ENCODE data around the gene MTHFD1. TPM values are rescaled to one million over a fixed set of nuclear protein-coding genes. Genes with fewer than 3 reads are reported as not detected.

MTHFD1 gene
- total RNA-seq, 2 experiments from 2014 or later = 213 to 222 TPM

DNA sequence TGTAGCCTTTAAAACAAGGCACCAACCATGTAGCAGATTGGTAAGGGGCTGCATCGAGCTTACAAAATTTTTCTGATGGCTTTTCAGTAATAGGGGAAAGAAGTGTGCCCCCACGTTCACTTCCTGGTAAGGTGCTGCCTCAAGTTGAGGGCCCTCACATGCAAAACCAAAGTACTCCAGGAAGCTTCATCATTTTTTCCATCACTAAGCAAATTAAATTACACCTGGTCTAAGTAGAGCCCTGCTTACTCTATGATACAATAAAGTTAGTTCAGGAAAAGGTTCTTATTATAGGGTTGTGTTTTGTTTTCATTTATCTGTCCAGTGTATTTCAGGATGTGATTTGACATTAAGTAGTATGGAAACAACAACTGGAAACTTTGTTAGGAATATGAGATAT is 62.1 kb downstream of the MTHFD1 start:
- ATAC-seq (peak; percentile 70), DNase-seq (peak; percentile 29)
- no peaks in the 10 kb centered on the region for H3K27me3 Mint-ChIP-seq
- peak overlapping the region; percentile 73 for H3K27ac Mint-ChIP-seq
- CTCF ChIA-PET = interaction anchor here (0.6 to 1.8 kb wide), 4 partner anchors 20 to 682 kb away, joined by 3 to 9 read pairs (median 5); no protein-coding TSS in a partner anchor
- H3K4me1 Mint-ChIP-seq = peaks cover 19% of the 10 kb centered on the region
- POLR2A ChIA-PET = interaction anchor here (0.7 kb wide), 1 partner anchor 15 kb away, joined by 4 read pairs; the partner anchor contains the start of gene AKAP5
- no peak overlapping the region for H3K4me3 Mint-ChIP-seq
- intact Hi-C loops (cut with DNase I, micrococcal nuclease) = loop anchor here in 1 of 2 experiments (1.0 kb wide), 1 partner anchor 15 kb away; the partner anchor contains the start of gene AKAP5
- no peaks in the 10 kb centered on the region for H3K9me3 Mint-ChIP-seq (ENCODE audit: low read depth)
- H3K36me3 Mint-ChIP-seq (ENCODE audit: low read depth) = peaks cover 49% of the 10 kb centered on the region

DNA sequence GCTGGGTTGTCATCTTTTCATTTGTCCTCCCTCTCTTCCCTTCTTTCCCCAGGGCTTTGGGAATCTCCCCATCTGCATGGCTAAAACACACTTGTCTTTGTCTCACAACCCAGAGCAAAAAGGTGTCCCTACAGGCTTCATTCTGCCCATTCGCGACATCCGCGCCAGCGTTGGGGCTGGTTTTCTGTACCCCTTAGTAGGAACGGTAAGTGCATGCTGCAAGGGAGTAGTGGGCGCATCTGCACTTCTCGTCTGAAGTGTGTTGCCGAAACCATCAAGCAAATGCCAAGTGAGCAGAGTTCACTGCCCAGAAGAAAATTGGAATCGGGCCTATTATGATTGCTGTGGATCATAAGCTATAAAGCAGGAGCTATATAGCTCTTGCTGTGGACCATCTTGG is 66.5 kb downstream of the MTHFD1 start:
- no peak for ATAC-seq
- Mint-ChIP-seq H3K4me1 (peaks cover 11% of the 10 kb centered on the region), H3K4me3 (no peak overlapping the region), H3K27ac (no peak overlapping the region), H3K27me3 (no peaks in the 10 kb centered on the region), H3K9me3 (ENCODE audit: low read depth) (no peaks in the 10 kb centered on the region), H3K36me3 (ENCODE audit: low read depth) (peaks cover 58% of the 10 kb centered on the region)
- POLR2A ChIA-PET = no interaction called here
- intact Hi-C loops (cut with DNase I, micrococcal nuclease) = no loop called here
- no peak for DNase-seq
- CTCF ChIA-PET = no interaction called here

DNA sequence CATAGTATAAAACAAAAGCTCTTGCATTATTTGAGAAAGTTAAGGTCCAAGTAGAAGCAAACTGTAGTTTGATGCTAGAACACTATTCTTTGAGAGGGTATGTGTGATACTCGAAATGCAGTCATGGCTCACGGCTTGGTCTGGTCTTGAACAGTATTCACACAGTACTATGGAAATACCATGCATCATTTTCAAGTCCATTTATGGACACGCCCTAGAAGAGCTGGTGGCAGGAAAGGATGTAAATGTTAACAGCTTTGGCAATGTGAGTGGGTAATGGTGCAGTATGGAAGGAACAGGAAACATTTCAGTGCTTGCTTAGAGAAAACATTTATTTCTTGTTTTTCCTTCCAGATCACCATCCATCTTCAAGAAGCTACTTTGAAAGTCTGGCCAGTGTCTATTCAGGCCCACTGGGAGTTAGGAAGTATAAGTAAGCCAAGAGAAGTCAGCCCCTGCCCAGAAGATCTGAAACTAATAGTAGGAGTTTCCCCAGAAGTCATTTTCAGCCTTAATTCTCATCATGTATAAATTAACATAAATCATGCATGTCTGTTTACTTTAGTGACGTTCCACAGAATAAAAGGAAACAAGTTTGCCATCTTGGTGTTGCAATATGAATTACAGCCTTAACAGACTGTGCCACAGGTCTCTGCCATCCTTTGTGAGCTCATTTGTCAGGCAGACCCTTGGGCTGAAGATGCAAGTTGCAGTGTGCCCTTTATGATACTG is 71.4 kb downstream of the MTHFD1 start:
- Mint-ChIP-seq H3K4me3 (no peak overlapping the region), H3K36me3 (ENCODE audit: low read depth) (peaks cover 45% of the 10 kb centered on the region), H3K27me3 (no peaks in the 10 kb centered on the region), H3K9me3 (ENCODE audit: low read depth) (no peaks in the 10 kb centered on the region), H3K4me1 (peaks cover 4% of the 10 kb centered on the region), H3K27ac (no peak overlapping the region)
- ChIA-PET POLR2A (no interaction called here), CTCF (interaction anchor here (0.7 to 1.3 kb wide), 2 partner anchors 30 to 305 kb away, joined by 3 to 6 read pairs; no protein-coding TSS in a partner anchor)
- DNase-seq (no peak), ATAC-seq (no peak)
- intact Hi-C loops (cut with DNase I, micrococcal nuclease) = loop anchor here in 1 of 2 experiments (10.0 kb wide), 1 partner anchor 175 kb away; no protein-coding TSS in a partner anchor

DNA sequence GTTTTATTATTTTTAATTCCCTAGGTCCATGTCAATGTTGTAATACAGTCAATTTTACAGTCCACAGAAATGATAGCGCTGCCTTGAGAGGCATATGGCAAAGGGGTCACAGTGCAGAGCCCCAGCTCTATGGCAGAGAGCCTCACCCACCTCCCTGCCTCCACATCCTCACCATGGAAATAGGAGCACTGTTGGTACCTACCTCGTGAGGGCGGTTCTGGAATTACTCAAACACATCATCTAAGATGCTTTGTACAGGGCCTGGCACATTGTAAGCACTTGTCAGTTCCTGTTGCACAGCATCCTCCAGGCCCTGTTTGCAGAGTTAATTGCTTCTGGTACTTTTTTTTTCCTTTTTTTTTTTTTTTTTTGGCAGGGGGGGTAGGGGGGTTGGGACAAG is 73.1 kb downstream of the MTHFD1 start:
- no peaks in the 10 kb centered on the region for H3K27me3 Mint-ChIP-seq
- no peak for ATAC-seq

DNA sequence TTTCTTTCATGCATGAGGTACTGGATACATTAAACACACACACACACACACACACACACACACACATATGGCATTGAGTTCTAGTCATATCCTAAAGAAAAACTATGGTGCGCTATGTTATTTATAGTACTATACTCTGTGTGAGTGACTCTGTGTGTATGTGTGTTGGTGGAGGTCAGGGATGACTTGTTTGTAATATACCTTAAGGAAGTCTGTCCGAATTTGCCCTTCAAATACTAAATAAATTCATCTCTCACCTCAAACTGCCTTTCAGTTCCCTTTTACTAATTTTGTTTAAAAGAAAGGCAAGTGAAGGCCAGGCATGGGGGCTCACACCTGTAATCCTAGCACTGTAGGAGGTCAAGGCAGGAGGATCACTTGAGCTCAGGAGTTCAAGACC is 75.0 kb downstream of the MTHFD1 start:
- peaks cover 25% of the 10 kb centered on the region for H3K36me3 Mint-ChIP-seq (ENCODE audit: low read depth)
- ATAC-seq (no peak), DNase-seq (no peak)
- no peak overlapping the region for H3K4me3 Mint-ChIP-seq
- no peak overlapping the region for H3K27ac Mint-ChIP-seq
- H3K9me3 Mint-ChIP-seq (ENCODE audit: low read depth) = no peaks in the 10 kb centered on the region
- POLR2A ChIA-PET = interaction anchor here (0.6 to 1.2 kb wide), 2 partner anchors 10 to 66 kb away, joined by 3 to 7 read pairs; no protein-coding TSS in a partner anchor
- intact Hi-C loops (cut with DNase I, micrococcal nuclease) = loop anchor here in 1 of 2 experiments (10.0 kb wide), 1 partner anchor 172 kb away; no protein-coding TSS in a partner anchor
- peaks cover 32% of the 10 kb centered on the region for H3K4me1 Mint-ChIP-seq
- H3K27me3 Mint-ChIP-seq = no peaks in the 10 kb centered on the region
- CTCF ChIA-PET = interaction anchor here (0.7 to 1.5 kb wide), 6 partner anchors 11 to 48 kb away, joined by 3 to 7 read pairs (median 4); no protein-coding TSS in a partner anchor

More for the DNA sequence above, 73.1 kb downstream of the MTHFD1 start:
- intact Hi-C loops (cut with DNase I, micrococcal nuclease) = loop anchor here in 1 of 2 experiments (10.0 kb wide), 1 partner anchor 174 kb away; no protein-coding TSS in a partner anchor
- H3K4me3 Mint-ChIP-seq = no peak overlapping the region
- H3K9me3 Mint-ChIP-seq (ENCODE audit: low read depth) = no peaks in the 10 kb centered on the region
- no peak for DNase-seq
- H3K4me1 Mint-ChIP-seq = peaks cover 14% of the 10 kb centered on the region
- H3K27ac Mint-ChIP-seq = no peak overlapping the region
- peaks cover 32% of the 10 kb centered on the region for H3K36me3 Mint-ChIP-seq (ENCODE audit: low read depth)
- ChIA-PET CTCF (interaction anchor here (0.6 kb wide), 1 partner anchor 659 kb away, joined by 3 read pairs; no protein-coding TSS in a partner anchor), POLR2A (no interaction called here)

DNA sequence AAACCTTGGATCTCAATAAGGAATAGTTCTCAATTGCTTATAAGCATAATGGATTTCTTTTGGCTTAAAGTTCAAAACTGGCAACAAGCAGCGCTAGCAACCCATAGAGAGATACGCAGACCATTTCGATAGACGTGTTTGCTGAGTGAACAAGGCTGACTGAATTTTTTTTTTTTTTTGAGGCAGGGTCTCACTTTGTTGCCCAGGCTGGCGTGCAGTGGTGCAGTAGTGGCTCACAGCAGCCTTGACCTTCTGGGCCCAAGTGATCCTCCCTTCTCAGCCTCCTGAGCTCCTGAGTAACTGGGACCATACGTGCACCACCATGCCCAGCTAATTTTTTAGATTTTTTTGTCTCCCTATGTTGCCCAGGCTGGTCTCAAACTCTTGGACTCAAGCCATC is 75.7 kb downstream of the MTHFD1 start:
- intact Hi-C loops (cut with DNase I, micrococcal nuclease) = loop anchor here (2.0 to 10.0 kb wide), 2 partner anchors 39 to 171 kb away; partner anchors contain the start of gene ZBTB25 (in 1 of the 2)
- Mint-ChIP-seq H3K4me3 (no peak overlapping the region), H3K27me3 (no peaks in the 10 kb centered on the region), H3K9me3 (ENCODE audit: low read depth) (no peaks in the 10 kb centered on the region), H3K36me3 (ENCODE audit: low read depth) (peaks cover 20% of the 10 kb centered on the region), H3K27ac (no peak overlapping the region), H3K4me1 (peaks cover 38% of the 10 kb centered on the region)
- DNase-seq (no peak), ATAC-seq (no peak)
- CTCF ChIA-PET = interaction anchor here (0.5 to 1.5 kb wide), 7 partner anchors 14 to 494 kb away, joined by 3 to 7 read pairs (median 4); no protein-coding TSS in a partner anchor
- POLR2A ChIA-PET = interaction anchor here (0.6 to 1.2 kb wide), 2 partner anchors 10 to 19 kb away, joined by 4 to 7 read pairs; no protein-coding TSS in a partner anchor

DNA sequence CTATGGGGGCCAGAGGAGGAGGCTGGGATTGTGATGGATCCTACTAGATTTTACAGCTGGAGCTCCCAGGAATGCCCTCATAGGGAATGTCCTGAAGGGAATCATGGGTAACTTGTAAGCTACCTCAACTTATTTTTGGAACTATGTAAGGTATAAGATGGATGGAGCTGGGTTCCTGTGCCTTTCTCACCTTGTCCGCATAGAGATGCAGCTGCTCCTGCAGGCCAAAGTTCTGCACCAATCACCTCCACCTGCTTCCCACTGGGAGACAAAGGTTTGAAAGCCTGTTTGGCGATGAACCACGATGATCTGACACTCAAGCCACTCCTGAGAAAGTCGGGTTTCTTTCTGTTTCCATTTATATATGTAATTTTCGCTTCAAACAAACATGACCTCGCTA is 76.5 kb downstream of the MTHFD1 start:
- intact Hi-C loops (cut with DNase I, micrococcal nuclease) = loop anchor here (1.0 to 10.0 kb wide), 6 partner anchors 14 to 170 kb away; partner anchors contain the start of genes MTHFD1 (in 2 of the 2), ZBTB25 (in 2 of the 2) and ZBTB1 (in 1 of the 2)
- peaks cover 42% of the 10 kb centered on the region for H3K4me1 Mint-ChIP-seq
- no peaks in the 10 kb centered on the region for H3K9me3 Mint-ChIP-seq (ENCODE audit: low read depth)
- peak overlapping the region; percentile 74 for H3K4me3 Mint-ChIP-seq
- H3K27me3 Mint-ChIP-seq = no peaks in the 10 kb centered on the region
- CTCF ChIA-PET = interaction anchor here (0.9 to 1.5 kb wide), 3 partner anchors 15 to 172 kb away, joined by 3 to 7 read pairs (median 4); no protein-coding TSS in a partner anchor
- peak overlapping the region; percentile 67 for H3K27ac Mint-ChIP-seq
- POLR2A ChIA-PET = interaction anchor here (0.6 to 1.2 kb wide), 3 partner anchors 11 to 78 kb away, joined by 4 to 7 read pairs (median 6); no protein-coding TSS in a partner anchor
- ATAC-seq (peak; percentile 13), DNase-seq (no peak)
- H3K36me3 Mint-ChIP-seq (ENCODE audit: low read depth) = peaks cover 12% of the 10 kb centered on the region

DNA sequence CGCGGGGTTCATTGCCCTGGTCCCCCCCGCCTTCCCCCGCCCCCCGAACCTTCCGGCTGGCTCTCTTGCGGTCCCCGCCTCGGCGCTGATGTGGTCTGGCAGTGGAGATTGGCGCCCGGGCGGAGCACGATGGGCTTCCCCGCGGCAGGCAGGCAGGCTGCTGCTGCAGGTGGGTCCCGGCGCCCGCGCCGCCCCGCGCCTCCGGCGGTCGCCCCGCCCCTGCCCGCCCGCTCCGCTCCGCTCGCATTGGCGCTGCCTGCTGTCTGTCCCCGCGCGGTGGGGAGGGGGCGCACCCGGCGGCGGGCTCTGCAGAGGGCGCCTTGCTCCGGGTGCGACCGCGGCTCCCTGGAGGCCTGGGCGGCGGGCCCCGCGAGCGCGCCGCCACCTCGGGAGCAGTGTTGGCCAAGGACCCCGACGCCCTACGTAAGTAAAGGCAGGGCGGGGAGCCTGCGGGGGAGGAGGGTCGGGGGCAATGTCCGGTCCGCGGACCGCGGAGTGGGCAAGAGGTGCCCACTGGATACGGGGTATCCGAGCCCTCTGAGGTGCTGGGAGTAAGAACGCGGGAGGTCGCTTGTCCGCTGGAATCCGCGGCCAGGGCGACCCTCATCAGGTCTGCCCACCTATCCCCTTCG is 77.2 kb downstream of the MTHFD1 start, which contains the start of gene AKAP5:
AKAP5 (plus strand) TSS at position 309 of the 632 bp plus-strand sequence. CDS start 2,896 bp downstream, outside the sequence.
- POLR2A ChIA-PET = interaction anchor here (0.5 to 0.9 kb wide), 2 partner anchors 15 to 39 kb away, joined by 3 to 4 read pairs; partner anchors contain the start of gene ZBTB1
- no peaks in the 10 kb centered on the region for H3K27me3 Mint-ChIP-seq
- peak within 1 kb of the TSS; percentile 74 for H3K4me3 Mint-ChIP-seq
- peaks cover 42% of the 10 kb centered on the region for H3K4me1 Mint-ChIP-seq
- CTCF ChIA-PET = interaction anchor here (0.8 to 2.7 kb wide), 5 partner anchors 13 to 171 kb away, joined by 3 to 18 read pairs (median 7); no protein-coding TSS in a partner anchor
- no peaks in the 10 kb centered on the region for H3K9me3 Mint-ChIP-seq (ENCODE audit: low read depth)
- H3K36me3 Mint-ChIP-seq (ENCODE audit: low read depth) = peaks cover 7% of the 10 kb centered on the region
- peak; percentile 79 for ATAC-seq
- peak within 1 kb of the TSS; percentile 67 for H3K27ac Mint-ChIP-seq
- peak; percentile 70 for DNase-seq
- intact Hi-C loops (cut with DNase I, micrococcal nuclease) = loop anchor here (1.0 to 10.0 kb wide), 6 partner anchors 15 to 169 kb away; partner anchors contain the start of genes MTHFD1 (in 2 of the 2), ZBTB25 (in 2 of the 2) and ZBTB1 (in 1 of the 2)

DNA sequence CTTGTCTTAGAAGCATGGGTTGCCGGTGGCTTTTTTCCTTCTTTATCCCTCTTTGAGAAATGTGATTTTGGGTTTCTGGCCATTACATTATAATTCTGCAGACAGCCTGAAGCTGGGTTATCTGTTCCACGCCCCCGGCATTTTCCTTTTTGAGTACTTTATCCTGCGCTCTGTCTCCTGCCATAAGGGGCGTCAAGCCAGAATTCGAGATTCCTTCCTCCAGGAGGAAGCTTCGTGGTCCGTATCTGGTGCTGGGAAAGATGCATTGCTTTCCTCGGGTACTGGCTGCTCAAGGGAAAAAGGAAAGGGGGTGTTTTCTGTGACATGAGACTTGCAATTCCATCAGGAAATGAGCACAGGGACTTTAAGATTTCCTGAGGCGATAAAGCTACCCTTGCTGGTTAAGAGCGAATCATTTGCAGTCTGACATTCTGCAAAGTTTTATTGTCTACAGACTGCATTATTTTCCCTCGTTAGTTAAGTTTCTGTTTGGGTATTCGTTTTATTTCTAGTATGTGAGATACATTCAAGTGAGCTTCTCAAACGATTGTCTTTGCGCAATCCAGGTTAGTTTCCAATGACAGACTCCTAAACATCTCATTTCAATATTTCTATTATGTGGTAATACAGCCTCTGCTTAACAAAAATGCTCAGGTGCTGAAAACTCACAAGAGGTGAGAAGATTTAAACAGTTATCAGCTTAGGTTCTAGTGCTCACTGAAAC is 77.8 kb downstream of the MTHFD1 start:
- CTCF ChIA-PET = interaction anchor here (0.8 to 2.7 kb wide), 6 partner anchors 13 to 75 kb away, joined by 3 to 18 read pairs (median 4); no protein-coding TSS in a partner anchor
- no peak for ATAC-seq
- POLR2A ChIA-PET = interaction anchor here (0.5 to 0.9 kb wide), 2 partner anchors 15 to 39 kb away, joined by 3 to 4 read pairs; partner anchors contain the start of gene ZBTB1
- H3K4me3 Mint-ChIP-seq = peak overlapping the region; percentile 74
- H3K36me3 Mint-ChIP-seq (ENCODE audit: low read depth) = peaks cover 5% of the 10 kb centered on the region
- intact Hi-C loops (cut with DNase I, micrococcal nuclease) = loop anchor here (1.0 to 10.0 kb wide), 7 partner anchors 16 to 169 kb away; partner anchors contain the start of genes MTHFD1 (in 2 of the 2), ZBTB25 (in 2 of the 2) and ZBTB1 (in 1 of the 2)
- no peaks in the 10 kb centered on the region for H3K27me3 Mint-ChIP-seq
- DNase-seq = no peak
- H3K27ac Mint-ChIP-seq = peak overlapping the region; percentile 61
- peaks cover 42% of the 10 kb centered on the region for H3K4me1 Mint-ChIP-seq
- H3K9me3 Mint-ChIP-seq (ENCODE audit: low read depth) = no peaks in the 10 kb centered on the region

DNA sequence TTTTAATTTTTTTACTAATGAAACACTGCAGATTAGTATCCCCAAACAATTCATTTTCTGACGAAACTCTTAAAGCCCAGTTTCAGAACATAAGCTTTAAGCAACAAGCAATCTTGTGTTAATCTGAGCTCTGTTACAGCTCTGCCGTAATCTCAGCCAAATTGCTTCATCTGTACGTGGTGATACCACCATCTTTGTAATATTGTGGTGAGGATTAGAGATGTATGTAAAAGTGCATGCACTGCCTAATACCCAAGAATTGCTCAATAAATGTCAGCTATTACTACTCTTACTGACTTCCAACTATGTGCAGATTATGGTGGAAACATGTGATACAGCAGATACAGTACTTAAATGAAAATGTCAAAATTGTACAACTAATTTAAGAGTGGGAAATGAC is 78.9 kb downstream of the MTHFD1 start:
- ChIA-PET CTCF (interaction anchor here (1.0 to 2.7 kb wide), 5 partner anchors 8 to 123 kb away, joined by 3 to 18 read pairs (median 5); no protein-coding TSS in a partner anchor), POLR2A (interaction anchor here (0.8 kb wide), 1 partner anchor 79 kb away, joined by 3 read pairs; no protein-coding TSS in a partner anchor)

More for the DNA sequence above, 78.9 kb downstream of the MTHFD1 start:
- Mint-ChIP-seq H3K9me3 (ENCODE audit: low read depth) (no peaks in the 10 kb centered on the region), H3K4me1 (peaks cover 42% of the 10 kb centered on the region), H3K4me3 (no peak overlapping the region), H3K27me3 (no peaks in the 10 kb centered on the region), H3K36me3 (ENCODE audit: low read depth) (peaks cover 3% of the 10 kb centered on the region), H3K27ac (no peak overlapping the region)
- DNase-seq (no peak), ATAC-seq (no peak)
- intact Hi-C loops (cut with DNase I, micrococcal nuclease) = loop anchor here in 1 of 2 experiments (2.0 to 10.0 kb wide), 4 partner anchors 35 to 168 kb away; partner anchors contain the start of genes MTHFD1, ZBTB1 and ZBTB25

Data from activated CD4-positive, alpha-beta T cell treated with anti-CD3 and anti-CD28 coated beads for 36 hours (primary cell).